Tongue (tissue), 2 donors: ENCODE measurements around the gene ACAD11. TPM values are rescaled to one million over a fixed set of nuclear protein-coding genes. Genes with fewer than 3 reads are reported as not detected.
A peak's percentile ranks its signal among the peaks of the same experiment; 100 is the strongest.

Experiments used
- DNase-seq: peaks from one replicate; pipeline ENCODE4 v3.0.0-alpha.2; 2015
- total RNA-seq: library from RNA; depleted of rRNA; stranded (reverse); fragments of >200 nt; gene quantifications from one replicate; pipeline ENCODE4 v1.2.3, GENCODE V29; 2014

Gene ACAD11, protein sequence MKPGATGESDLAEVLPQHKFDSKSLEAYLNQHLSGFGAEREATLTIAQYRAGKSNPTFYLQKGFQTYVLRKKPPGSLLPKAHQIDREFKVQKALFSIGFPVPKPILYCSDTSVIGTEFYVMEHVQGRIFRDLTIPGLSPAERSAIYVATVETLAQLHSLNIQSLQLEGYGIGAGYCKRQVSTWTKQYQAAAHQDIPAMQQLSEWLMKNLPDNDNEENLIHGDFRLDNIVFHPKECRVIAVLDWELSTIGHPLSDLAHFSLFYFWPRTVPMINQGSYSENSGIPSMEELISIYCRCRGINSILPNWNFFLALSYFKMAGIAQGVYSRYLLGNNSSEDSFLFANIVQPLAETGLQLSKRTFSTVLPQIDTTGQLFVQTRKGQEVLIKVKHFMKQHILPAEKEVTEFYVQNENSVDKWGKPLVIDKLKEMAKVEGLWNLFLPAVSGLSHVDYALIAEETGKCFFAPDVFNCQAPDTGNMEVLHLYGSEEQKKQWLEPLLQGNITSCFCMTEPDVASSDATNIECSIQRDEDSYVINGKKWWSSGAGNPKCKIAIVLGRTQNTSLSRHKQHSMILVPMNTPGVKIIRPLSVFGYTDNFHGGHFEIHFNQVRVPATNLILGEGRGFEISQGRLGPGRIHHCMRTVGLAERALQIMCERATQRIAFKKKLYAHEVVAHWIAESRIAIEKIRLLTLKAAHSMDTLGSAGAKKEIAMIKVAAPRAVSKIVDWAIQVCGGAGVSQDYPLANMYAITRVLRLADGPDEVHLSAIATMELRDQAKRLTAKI
- total RNA-seq, result 28.3 TPM

DNA sequence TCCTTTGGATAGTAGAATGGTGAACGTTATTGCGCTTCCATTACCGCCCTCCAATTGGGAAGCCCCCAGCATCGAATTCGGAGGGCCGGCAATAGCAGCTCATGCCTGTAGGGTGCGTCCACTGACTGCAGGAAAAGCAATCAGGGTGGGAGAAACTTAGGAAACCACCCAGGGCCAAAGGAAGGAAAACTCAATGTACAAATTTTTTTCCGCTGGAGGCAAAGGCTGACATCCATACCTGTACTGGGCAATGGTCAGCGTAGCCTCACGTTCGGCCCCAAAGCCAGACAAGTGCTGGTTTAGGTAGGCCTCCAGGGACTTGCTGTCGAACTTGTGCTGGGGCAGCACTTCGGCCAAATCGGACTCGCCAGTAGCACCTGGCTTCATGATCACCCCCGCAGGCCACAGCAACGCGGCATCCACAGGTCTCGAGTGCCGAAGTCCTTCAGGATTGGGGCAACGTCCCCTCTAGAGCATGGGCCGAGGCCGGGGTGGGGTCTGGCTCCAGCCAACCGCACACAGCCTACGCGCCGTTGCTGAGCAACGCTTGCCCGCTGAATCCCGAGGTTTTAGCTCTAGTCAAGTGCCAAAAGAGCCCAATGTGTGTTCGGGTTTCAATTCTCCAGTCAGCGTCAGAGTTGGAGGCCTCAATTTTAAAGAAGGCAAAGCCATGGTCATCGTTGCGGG is at the start of gene ACAD11:
Gene ACAD11 (minus strand): TSS at position 445 of the 687 bp plus-strand sequence. CDS start 58 bp downstream, at position 387.
- DNase-seq, result peak; percentile 83

- no peak for DNase-seq
Measured at GRCh38 chr3:132703733-132704132, 44.1 kb upstream of the ACAD11 start.

DNA sequence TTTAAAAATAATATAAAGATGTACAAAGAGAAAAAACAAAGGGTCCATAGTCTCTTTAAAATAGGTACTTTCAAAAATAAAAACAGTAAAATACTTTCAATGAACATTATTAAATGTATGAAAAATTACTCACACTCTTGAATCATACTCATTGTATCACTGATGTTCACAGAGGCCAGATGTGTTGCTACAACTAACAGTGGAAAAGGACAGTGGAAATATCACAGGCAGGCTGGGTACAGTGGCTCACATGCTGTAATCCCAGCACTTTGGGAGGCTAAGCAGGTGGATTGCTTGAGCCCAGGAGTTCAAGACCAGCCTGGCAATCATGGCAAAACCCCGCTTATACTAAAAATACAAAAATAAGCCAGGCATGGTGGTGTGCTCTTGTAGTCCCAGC is 35.8 kb upstream of the ACAD11 start:
- no peak for DNase-seq

- DNase-seq, result no peak
Measured at GRCh38 chr3:132694991-132695390, 35.4 kb upstream of the ACAD11 start.

- no peak for DNase-seq
Measured at GRCh38 chr3:132690040-132690439, 30.4 kb upstream of the ACAD11 start.

DNA sequence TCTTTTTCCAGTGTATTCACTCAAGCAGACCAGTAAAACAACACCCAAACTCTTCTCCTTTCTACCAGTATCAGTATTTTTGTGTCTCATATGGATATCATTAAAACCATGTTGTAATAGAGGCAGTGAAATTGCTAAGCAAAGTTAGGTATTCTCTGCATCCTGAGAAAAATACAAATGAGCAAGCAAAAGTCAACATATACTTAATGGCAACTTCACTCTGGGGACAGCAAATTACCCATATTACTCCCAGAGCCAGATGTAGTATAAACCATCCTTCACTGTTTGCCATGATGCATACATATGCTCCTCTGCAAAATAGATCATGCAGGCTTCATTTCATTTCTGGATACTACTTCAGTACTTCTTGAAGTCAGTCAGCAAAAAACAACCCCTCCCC is 22.6 kb upstream of the ACAD11 start:
- no peak for DNase-seq

- no peak for DNase-seq
Measured at GRCh38 chr3:132681421-132681820, 21.8 kb upstream of the ACAD11 start.

- DNase-seq, result no peak
Measured at GRCh38 chr3:132679911-132680310, 20.3 kb upstream of the ACAD11 start.

GRCh38 chr3:132675408-132675807 is 15.8 kb upstream of the ACAD11 start:
- DNase-seq, result no peak

DNA sequence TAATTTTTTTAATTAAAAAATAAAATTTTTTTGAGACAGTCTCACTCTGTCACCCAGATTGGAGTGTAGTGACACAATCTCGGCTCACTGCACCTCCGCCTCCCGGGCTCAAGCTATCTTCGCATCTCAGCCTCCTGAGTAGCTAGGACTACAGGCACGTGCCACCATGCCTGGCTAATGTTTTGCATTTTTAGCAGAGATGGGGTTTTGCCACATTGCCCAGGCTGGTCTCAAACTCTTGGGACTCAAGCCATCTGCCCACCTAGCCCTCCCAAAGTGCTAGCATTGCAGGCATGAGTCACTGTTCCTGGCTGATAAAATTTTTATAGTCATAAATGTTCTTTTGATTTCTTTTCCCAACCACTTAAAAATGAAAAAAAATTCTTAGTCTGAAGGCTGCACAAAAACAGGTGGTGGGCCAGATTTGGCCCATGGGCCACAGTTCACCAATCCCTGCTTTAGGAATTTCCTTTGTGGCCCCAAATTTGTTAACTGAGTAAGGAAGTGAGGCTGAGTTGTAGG is 9.7 kb upstream of the ACAD11 start:
- DNase-seq, result no peak

DNA sequence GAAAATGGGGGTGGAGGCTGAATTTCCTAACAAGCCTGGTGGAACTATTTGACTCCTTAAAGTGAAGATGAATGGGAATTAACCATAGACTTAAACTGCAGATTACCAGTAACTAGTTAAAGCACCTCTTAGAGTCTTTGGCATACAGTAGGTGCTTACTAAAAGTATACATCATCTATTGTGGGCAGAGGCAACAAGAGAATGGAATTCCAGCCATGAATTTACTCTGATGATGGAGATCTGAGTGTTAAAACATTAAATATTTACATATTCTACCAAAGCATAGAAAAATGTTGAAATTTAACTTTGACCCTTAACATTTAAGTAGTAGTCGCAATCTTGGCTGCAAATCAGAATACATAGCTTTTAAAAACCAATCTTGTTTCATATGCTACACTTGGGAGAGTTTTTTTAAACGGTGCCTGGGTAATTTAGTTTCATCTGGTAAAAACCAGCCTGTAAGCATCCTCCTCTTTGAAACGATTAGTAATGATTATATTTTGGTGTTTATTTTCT is 5.7 kb upstream of the ACAD11 start:
- DNase-seq, result no peak

GRCh38 chr3:132662212-132662611 is 2.6 kb upstream of the ACAD11 start:
- no peak for DNase-seq

DNA sequence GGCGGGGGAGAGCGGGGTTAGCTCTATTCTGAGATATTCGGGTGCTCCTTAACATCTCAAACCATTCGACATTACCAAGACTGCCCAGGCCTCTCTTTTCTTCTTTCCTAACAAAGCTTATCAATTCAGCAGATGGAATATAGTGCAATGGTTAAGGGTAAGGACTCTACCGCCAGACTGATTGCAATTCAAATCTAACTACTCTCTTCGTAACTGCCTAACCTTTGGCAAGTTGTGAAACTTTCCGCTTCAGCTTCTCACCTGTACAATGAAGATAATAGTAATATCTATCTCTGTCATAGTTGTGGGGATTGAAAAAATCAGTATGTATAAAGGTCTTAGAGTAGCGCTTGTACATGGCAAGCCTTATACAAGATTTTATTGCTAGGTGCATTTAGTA is 1.5 kb upstream of the ACAD11 start:
- no peak for DNase-seq

DNA sequence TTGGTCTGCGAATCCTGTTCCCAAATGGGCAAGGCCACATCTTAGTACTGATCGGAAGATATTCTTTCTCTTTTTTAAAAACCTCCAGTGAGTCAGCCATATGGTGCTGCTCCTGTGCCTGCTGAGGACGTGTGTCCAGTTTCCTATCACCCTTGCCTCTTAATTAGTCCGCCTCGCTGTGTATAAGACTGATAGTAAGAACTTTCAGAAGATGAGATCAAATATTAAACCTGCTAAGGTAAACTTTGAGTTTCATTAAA is 1.1 kb upstream of the ACAD11 start:
- DNase-seq, result no peak

- DNase-seq, result peak; percentile 79
Measured at GRCh38 chr3:132660052-132660810, 622 bp upstream of the ACAD11 start, which contains the start of gene UBA5. Gene UBA5, plus strand, starts transcription at chr3:132660329. Its CDS starts 209 bp downstream, at chr3:132660538.

GRCh38 chr3:132659000-132659364 is 627 bp downstream of the ACAD11 start:
- no peak for DNase-seq

- no peak for DNase-seq
Measured at GRCh38 chr3:132657869-132658747, 1.5 kb downstream of the ACAD11 start.

GRCh38 chr3:132655471-132655870 is 4.1 kb downstream of the ACAD11 start:
- DNase-seq, result no peak

DNA sequence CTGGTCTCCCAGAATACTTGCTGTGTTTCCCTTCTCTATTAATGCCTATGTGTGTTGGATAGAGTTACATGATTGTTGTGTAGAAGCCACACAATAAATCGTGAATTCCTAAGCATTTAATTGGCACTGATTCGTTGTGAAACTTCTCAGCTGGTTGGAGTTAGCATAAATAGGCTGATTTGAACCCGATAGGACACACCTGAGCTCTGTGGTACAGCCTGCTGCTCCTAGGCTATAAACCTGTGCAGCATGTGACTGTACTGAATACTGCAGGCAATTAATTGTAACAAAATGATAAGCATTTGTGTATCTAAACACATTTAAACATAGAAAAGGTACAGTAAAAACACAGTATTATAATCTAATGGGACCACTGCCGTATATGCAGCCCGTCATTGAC is 4.9 kb downstream of the ACAD11 start:
- no peak for DNase-seq

GRCh38 chr3:132654190-132654589 is 5.4 kb downstream of the ACAD11 start:
- DNase-seq, result no peak
